PC-9 (cell line): ENCODE results near the gene AP2M1.

ENCODE experiments used
- CTCF ChIP-seq: fragments of 200-600 bp; sonication (generic); conservative IDR thresholded peaks from 2 replicates; pipeline ENCODE4 v1.6.1; 2017; ENCODE audit warnings: mixed run types, antibody characterized with exemption, mild to moderate bottlenecking, moderate library complexity
- EZH2 ChIP-seq: fragments of 200-600 bp; sonication (generic); IDR thresholded peaks from 2 replicates; pipeline ENCODE4 v1.8.0; 2017; ENCODE audit warnings: antibody characterized with exemption, low read depth

DNA sequence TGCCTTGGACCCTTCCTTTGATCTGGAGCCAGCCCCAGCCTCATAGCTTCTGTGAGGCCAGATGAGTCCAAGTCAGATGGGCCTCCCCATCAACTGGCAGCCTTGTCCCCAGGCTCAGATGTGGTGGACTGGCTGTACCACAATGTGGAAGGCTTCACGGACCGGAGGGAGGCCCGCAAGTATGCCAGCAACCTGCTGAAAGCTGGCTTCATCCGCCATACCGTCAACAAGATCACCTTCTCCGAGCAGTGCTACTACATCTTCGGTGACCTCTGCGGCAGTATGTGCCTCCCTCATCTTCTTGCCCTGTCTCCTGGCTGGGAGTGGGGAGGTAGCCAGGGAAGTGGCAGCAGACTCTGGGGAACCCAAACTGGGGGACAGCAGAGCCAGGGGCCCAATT, 6.9 kb upstream of the AP2M1 start:
- no peak for TF ChIP-seq CTCF
- TF ChIP-seq EZH2 = no peak
